ENCODE measurements around the gene LMNB1. TPM values are rescaled to one million over a fixed set of nuclear protein-coding genes. Genes with fewer than 3 reads are reported as not detected.
A peak's percentile ranks its signal among the peaks of the same experiment; 100 is the strongest.

The LMNB1 gene
- total and polyA plus RNA-seq, 12 donors, result 0.78 to 14.7 (median 1.4) TPM

DNA sequence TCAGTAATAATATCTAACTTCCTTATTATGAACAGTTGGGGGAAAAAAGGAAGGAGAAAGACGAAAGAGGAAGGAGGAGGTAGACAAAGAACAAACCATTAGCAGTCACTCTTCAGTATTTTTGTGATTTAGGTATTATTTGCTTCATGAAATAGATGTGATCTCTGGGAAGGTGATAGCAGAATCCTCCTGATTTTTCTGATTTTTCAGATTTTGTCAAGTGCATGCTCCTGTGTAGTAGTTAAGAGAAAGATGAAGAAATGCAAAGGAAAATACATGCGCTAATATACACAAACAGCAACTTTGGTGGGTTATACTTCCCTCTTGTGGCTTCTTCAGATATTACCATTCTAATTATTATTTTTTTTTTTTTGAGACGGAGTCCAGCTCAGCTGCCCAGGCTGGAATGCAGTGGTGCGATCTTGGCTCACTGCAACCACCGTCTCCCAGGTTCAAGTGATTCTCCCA, 31.6 kb downstream of the LMNB1 start:
- intact Hi-C loops (cut with DNase I), result no loop called here
- H3K9me3 ChIP-seq, result no peaks in the 10 kb centered on the region
- TF ChIP-seq, protein P1, sequence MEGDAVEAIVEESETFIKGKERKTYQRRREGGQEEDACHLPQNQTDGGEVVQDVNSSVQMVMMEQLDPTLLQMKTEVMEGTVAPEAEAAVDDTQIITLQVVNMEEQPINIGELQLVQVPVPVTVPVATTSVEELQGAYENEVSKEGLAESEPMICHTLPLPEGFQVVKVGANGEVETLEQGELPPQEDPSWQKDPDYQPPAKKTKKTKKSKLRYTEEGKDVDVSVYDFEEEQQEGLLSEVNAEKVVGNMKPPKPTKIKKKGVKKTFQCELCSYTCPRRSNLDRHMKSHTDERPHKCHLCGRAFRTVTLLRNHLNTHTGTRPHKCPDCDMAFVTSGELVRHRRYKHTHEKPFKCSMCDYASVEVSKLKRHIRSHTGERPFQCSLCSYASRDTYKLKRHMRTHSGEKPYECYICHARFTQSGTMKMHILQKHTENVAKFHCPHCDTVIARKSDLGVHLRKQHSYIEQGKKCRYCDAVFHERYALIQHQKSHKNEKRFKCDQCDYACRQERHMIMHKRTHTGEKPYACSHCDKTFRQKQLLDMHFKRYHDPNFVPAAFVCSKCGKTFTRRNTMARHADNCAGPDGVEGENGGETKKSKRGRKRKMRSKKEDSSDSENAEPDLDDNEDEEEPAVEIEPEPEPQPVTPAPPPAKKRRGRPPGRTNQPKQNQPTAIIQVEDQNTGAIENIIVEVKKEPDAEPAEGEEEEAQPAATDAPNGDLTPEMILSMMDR (IDR thresholded peaks at IDR 0.05), result peak; percentile 11 to 70 (median 54)

GRCh38 chr5:126809916-126810315, 33.0 kb downstream of the LMNB1 start:
- no peak for DNase-seq
- TF ChIP-seq, protein P1 (IDR thresholded peaks at IDR 0.05), result no peak
- Histone ChIP-seq H3K4me3 (no peak overlapping the region), H3K4me1 (peaks cover 0 to 71% (median 6%) of the 10 kb centered on the region in 9 donors), H3K27me3 (no peaks in the 10 kb centered on the region), H3K36me3 (peaks cover 0 to 48% (median 0%) of the 10 kb centered on the region in 9 donors), H3K27ac (peak overlapping the region in 1 of 10 donors; percentile 92), H3K9me3 (no peaks in the 10 kb centered on the region)
- WGBS, 2 donors, result 93 to 94% methylated on average over 7 of the region's 7 CpGs
- intact Hi-C loops (cut with DNase I), result no loop called here
- ATAC-seq, result no peak

More for the DNA sequence above, 31.6 kb downstream of the LMNB1 start:
- Histone ChIP-seq H3K36me3 (peaks cover 0 to 46% (median 0%) of the 10 kb centered on the region in 9 donors), H3K27me3 (no peaks in the 10 kb centered on the region), H3K4me3 (peak overlapping the region in 1 of 10 donors; percentile 27), H3K27ac (peak overlapping the region in 2 of 10 donors; percentile 10 to 92), H3K4me1 (peaks cover 0 to 65% (median 6%) of the 10 kb centered on the region in 9 donors)
- ATAC-seq (peak in 5 of 8 donors; percentile 14 to 56 (median 32)), DNase-seq (no peak)
- 51 to 52% methylated on average over 5 of the region's 5 CpGs for WGBS, 2 donors

DNA sequence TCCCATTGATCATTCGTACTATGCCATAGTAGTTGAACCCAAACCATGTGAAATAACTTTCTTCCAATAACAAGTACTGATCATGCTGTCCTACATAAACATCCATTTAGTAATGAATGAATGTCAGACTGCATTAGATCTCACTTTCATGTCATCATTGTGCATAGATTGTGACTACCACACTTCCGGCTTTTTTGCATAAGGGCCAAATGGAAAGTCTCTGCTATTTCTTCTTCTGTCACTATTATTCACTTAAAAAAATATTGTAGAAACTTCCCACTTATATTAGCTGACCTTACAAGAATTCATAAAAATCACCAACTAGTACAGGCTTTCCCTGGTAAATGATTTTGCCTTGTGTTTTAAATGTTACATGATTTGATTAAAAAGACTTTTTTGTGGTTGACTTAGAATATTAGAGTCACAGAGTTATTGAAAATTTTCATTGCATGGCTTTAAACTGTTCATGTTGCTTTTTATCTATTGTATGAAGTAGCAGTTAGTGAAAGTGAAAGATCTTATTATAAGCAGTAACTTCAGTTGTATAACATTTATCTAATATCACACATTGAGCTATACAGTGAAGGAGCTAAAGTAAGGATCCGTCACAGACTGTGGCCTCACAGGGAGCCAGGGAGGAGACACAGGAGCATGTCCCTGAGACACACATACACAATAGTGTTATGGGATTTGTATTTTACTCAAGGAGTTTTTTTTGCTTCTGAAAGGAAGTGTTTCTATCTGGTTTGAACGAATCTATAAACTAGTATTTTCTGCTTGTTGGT, 33.9 kb downstream of the LMNB1 start:
- intact Hi-C loops (cut with DNase I), result no loop called here
- H3K4me1 ChIP-seq, result peaks cover 0 to 76% (median 6%) of the 10 kb centered on the region in 9 donors
- WGBS, 2 donors, result 87 to 92% methylated on average over 4 of the region's 4 CpGs
- TF ChIP-seq, protein P1 (IDR thresholded peaks at IDR 0.05), result no peak
- H3K36me3 ChIP-seq, result peaks cover 0 to 39% (median 0%) of the 10 kb centered on the region in 9 donors
- peak overlapping the region in 3 of 10 donors; percentile 4 to 92 (median 59) for H3K27ac ChIP-seq
- ATAC-seq (peak in 1 of 8 donors; percentile 41), DNase-seq (no peak)
- no peaks in the 10 kb centered on the region for H3K9me3 ChIP-seq
- H3K4me3 ChIP-seq, result no peak overlapping the region
- no peaks in the 10 kb centered on the region for H3K27me3 ChIP-seq

GRCh38 chr5:126811515-126812198, 34.7 kb downstream of the LMNB1 start:
- DNase-seq (no peak), ATAC-seq (peak in 6 of 8 donors; percentile 33 to 86 (median 56))
- 59 to 61% methylated on average over 6 of the region's 6 CpGs for WGBS, 2 donors
- H3K36me3 ChIP-seq, result peaks cover 0 to 34% (median 0%) of the 10 kb centered on the region in 9 donors
- no peaks in the 10 kb centered on the region for H3K27me3 ChIP-seq
- no peaks in the 10 kb centered on the region for H3K9me3 ChIP-seq
- peak overlapping the region in 4 of 10 donors; percentile 19 to 92 (median 31) for H3K27ac ChIP-seq
- H3K4me1 ChIP-seq, result peaks cover 0 to 76% (median 6%) of the 10 kb centered on the region in 9 donors
- H3K4me3 ChIP-seq, result peak overlapping the region in 1 of 10 donors; percentile 36
- TF ChIP-seq, protein P1 (IDR thresholded peaks at IDR 0.05), result no peak
- intact Hi-C loops (cut with DNase I), result no loop called here
